ENCODE results near the gene DHCR24.

DNA sequence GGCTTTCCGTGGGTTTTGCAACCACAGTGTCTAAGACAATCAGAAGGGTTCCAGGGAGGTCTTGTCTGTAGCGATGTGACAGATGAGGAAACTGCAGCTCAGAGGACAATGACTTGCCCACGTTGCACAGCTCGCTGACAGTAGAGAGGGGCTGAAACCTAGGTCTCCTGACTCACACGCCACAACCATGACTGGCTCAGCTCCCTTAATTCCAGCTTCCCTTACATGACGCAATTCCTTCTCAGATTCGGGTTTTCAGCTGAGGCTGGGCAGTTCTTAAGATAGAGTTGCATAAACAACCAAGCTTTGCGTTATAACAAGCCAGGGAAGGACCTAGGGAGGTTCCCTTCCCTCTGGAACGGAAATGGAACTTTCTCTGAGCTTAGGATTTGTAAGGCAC lies 36.3 kb downstream of the DHCR24 start:
- TF ChIP-seq, protein P1, sequence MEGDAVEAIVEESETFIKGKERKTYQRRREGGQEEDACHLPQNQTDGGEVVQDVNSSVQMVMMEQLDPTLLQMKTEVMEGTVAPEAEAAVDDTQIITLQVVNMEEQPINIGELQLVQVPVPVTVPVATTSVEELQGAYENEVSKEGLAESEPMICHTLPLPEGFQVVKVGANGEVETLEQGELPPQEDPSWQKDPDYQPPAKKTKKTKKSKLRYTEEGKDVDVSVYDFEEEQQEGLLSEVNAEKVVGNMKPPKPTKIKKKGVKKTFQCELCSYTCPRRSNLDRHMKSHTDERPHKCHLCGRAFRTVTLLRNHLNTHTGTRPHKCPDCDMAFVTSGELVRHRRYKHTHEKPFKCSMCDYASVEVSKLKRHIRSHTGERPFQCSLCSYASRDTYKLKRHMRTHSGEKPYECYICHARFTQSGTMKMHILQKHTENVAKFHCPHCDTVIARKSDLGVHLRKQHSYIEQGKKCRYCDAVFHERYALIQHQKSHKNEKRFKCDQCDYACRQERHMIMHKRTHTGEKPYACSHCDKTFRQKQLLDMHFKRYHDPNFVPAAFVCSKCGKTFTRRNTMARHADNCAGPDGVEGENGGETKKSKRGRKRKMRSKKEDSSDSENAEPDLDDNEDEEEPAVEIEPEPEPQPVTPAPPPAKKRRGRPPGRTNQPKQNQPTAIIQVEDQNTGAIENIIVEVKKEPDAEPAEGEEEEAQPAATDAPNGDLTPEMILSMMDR (IDR thresholded peaks at IDR 0.05; ENCODE audit: insufficient read depth, low read depth, low read length) = no peak
- TF ChIP-seq EZH2 (IDR thresholded peaks at IDR 0.05; ENCODE audit: insufficient read depth, low read length) = no peak

All from astrocyte (in vitro differentiated cells and primary cell).